ENCODE results near the gene OTULIN.

Gene OTULIN

GRCh38 chr5:14729448-14730385 is 65.2 kb downstream of the OTULIN start (continued):
- no peak for TF ChIP-seq ZNF274 (IDR thresholded peaks at IDR 0.05; ENCODE audit: low read length)
- no peak for TF ChIP-seq ZNF274 (tag by site-specific recombination; IDR thresholded peaks at IDR 0.05; ENCODE audit: borderline replicate concordance)
- TF ChIP-seq ZNF585B (tag by site-specific recombination; IDR thresholded peaks at IDR 0.05) = no peak

GRCh38 chr5:14730466-14730865 is 65.9 kb downstream of the OTULIN start:
- TF ChIP-seq SP7 (tag by site-specific recombination; IDR thresholded peaks at IDR 0.05) = no peak
- POLR2A ChIA-PET = no interaction called here
- no peak overlapping the region for H3K4me3 ChIP-seq (ENCODE audit: low read depth, low read length)
- H3K4me1 ChIP-seq (ENCODE audit: control insufficient read depth, insufficient read depth, low read length) = no peaks in the 10 kb centered on the region
- H3K36me3 ChIP-seq (ENCODE audit: control insufficient read depth in 2 of 2, insufficient read depth in 1 of 2, low read length in 2 of 2) = no peaks in the 10 kb centered on the region
- H3K27ac ChIP-seq (ENCODE audit: extremely low read depth, low read depth, low read length) = no peak overlapping the region
- H3K9me3 ChIP-seq (ENCODE audit: control insufficient read depth, insufficient read depth, low read depth, low read length) = no peaks in the 10 kb centered on the region
- CTCF ChIA-PET = interaction anchor here (8.4 kb wide), 1 partner anchor 273 kb away, joined by 134 read pairs; no protein-coding TSS in a partner anchor

DNA sequence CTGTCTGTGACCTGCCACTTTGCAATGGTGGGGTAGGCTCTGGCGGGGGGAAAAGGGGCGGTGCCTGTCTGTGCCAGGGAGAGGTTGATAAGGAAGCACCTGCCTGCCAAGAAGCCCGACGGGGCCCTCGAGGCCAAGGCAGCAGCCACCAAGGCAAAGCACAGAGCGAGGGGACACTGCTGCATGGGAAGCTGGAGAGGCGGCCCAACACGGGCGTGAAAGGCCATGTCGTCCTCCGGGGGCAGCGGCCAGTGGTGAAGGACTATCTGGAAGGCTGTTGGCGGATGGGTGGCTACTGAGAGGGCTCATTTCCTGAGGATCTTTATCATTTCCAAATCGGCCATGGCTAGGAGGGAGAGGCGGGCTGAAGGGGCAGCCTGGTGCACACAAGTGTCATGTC is 66.4 kb downstream of the OTULIN start:
- ChIA-PET CTCF (interaction anchor here (1.8 kb wide), 1 partner anchor 272 kb away, joined by 12 read pairs; no protein-coding TSS in a partner anchor), POLR2A (no interaction called here)
- Histone ChIP-seq H3K36me3 (ENCODE audit: control insufficient read depth in 2 of 2, insufficient read depth in 1 of 2, low read length in 2 of 2) (no peaks in the 10 kb centered on the region), H3K9me3 (ENCODE audit: control insufficient read depth, insufficient read depth, low read depth, low read length) (no peaks in the 10 kb centered on the region), H3K27ac (ENCODE audit: extremely low read depth, low read depth, low read length) (no peak overlapping the region), H3K4me3 (ENCODE audit: low read depth, low read length) (no peak overlapping the region), H3K4me1 (ENCODE audit: control insufficient read depth, insufficient read depth, low read length) (no peaks in the 10 kb centered on the region)
- TF ChIP-seq ZNF548 (tag by site-specific recombination; IDR thresholded peaks at IDR 0.05) = no peak
- no peak for TF ChIP-seq KLF7 (tag by site-specific recombination; IDR thresholded peaks at IDR 0.05; ENCODE audit: borderline replicate concordance)

DNA sequence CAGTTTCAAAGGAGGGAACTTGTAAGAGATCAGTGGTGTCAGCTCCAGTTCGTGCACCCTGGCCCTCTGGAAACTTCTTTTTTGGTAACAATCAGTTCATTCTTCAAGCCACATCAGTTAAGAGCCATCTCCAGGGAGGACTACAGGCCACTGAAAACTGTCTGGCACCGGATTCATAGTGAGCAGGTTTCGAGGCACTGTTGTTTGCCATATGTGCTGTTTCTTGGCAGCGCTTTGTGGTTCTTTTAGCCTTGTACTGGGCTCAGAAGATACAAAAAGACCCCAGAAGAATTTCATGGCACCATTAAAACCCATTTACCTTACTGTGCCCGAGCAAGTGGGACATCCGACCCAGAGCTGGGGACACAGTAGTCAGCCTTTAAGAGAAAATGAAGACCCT is 68.5 kb downstream of the OTULIN start:
- Histone ChIP-seq H3K27ac (ENCODE audit: extremely low read depth, low read depth, low read length) (no peak overlapping the region), H3K4me3 (ENCODE audit: low read depth, low read length) (no peak overlapping the region), H3K36me3 (ENCODE audit: control insufficient read depth in 2 of 2, insufficient read depth in 1 of 2, low read length in 2 of 2) (peaks cover 0 to 4% of the 10 kb centered on the region in 2 experiments; a peak in 1 of 3 replicates), H3K9me3 (ENCODE audit: control insufficient read depth, insufficient read depth, low read depth, low read length) (no peaks in the 10 kb centered on the region), H3K4me1 (ENCODE audit: control insufficient read depth, insufficient read depth, low read length) (no peaks in the 10 kb centered on the region)
- ChIA-PET POLR2A (no interaction called here), CTCF (interaction anchor here (0.8 to 1.0 kb wide), 4 partner anchors 59 to 282 kb away, joined by 3 read pairs; partner anchors contain the start of gene ANKH)
- TF ChIP-seq ZNF660 (tag by site-specific recombination; IDR thresholded peaks at IDR 0.05) (no peak), ZBTB6 (tag by site-specific recombination; IDR thresholded peaks at IDR 0.05) (no peak), ZNF155 (tag by site-specific recombination; IDR thresholded peaks at IDR 0.05) (no peak), KLF8 (tag by site-specific recombination; IDR thresholded peaks at IDR 0.05) (no peak), ZNF549 (tag by site-specific recombination; IDR thresholded peaks at IDR 0.05) (no peak), ZNF677 (tag by site-specific recombination; IDR thresholded peaks at IDR 0.05) (no peak), GLIS2 (tag by site-specific recombination; IDR thresholded peaks at IDR 0.05) (no peak), KLF10 (tag by site-specific recombination; IDR thresholded peaks at IDR 0.05) (no peak), ZNF10 (tag by site-specific recombination; IDR thresholded peaks at IDR 0.05) (no peak), ZNF623 (tag by site-specific recombination; IDR thresholded peaks at IDR 0.05) (no peak), ZNF350 (tag by site-specific recombination; IDR thresholded peaks at IDR 0.05) (no peak), KLF9 (tag by site-specific recombination; IDR thresholded peaks at IDR 0.05; ENCODE audit: low read depth) (no peak), ZNF24 (tag by site-specific recombination; IDR thresholded peaks at IDR 0.05) (no peak), ZSCAN23 (tag by site-specific recombination; IDR thresholded peaks at IDR 0.05) (no peak), ZNF133 (tag by site-specific recombination; IDR thresholded peaks at IDR 0.05) (no peak)
- TF ChIP-seq, protein P1, sequence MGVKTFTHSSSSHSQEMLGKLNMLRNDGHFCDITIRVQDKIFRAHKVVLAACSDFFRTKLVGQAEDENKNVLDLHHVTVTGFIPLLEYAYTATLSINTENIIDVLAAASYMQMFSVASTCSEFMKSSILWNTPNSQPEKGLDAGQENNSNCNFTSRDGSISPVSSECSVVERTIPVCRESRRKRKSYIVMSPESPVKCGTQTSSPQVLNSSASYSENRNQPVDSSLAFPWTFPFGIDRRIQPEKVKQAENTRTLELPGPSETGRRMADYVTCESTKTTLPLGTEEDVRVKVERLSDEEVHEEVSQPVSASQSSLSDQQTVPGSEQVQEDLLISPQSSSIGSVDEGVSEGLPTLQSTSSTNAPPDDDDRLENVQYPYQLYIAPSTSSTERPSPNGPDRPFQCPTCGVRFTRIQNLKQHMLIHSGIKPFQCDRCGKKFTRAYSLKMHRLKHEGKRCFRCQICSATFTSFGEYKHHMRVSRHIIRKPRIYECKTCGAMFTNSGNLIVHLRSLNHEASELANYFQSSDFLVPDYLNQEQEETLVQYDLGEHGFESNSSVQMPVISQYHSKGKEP (tag by site-specific recombination; IDR thresholded peaks at IDR 0.05) = no peak
- TF ChIP-seq, protein P2, sequence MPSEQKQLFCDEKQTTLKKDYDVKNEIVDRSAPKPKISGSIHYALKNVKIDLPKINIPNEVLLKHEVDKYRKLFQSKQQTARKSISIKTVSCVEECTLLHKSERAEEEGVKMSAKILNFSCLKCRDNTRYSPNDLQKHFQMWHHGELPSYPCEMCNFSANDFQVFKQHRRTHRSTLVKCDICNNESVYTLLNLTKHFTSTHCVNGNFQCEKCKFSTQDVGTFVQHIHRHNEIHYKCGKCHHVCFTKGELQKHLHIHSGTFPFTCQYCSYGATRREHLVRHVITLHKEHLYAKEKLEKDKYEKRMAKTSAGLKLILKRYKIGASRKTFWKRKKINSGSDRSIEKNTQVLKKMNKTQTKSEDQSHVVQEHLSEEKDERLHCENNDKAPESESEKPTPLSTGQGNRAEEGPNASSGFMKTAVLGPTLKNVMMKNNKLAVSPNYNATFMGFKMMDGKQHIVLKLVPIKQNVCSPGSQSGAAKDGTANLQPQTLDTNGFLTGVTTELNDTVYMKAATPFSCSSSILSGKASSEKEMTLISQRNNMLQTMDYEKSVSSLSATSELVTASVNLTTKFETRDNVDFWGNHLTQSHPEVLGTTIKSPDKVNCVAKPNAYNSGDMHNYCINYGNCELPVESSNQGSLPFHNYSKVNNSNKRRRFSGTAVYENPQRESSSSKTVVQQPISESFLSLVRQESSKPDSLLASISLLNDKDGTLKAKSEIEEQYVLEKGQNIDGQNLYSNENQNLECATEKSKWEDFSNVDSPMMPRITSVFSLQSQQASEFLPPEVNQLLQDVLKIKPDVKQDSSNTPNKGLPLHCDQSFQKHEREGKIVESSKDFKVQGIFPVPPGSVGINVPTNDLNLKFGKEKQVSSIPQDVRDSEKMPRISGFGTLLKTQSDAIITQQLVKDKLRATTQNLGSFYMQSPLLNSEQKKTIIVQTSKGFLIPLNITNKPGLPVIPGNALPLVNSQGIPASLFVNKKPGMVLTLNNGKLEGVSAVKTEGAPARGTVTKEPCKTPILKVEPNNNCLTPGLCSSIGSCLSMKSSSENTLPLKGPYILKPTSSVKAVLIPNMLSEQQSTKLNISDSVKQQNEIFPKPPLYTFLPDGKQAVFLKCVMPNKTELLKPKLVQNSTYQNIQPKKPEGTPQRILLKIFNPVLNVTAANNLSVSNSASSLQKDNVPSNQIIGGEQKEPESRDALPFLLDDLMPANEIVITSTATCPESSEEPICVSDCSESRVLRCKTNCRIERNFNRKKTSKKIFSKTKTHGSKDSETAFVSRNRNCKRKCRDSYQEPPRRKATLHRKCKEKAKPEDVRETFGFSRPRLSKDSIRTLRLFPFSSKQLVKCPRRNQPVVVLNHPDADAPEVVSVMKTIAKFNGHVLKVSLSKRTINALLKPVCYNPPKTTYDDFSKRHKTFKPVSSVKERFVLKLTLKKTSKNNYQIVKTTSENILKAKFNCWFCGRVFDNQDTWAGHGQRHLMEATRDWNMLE (tag by site-specific recombination; conservative IDR thresholded peaks at IDR 0.05; ENCODE audit: low read depth) = no peak
